Measurements from ENCODE around the gene PRIM1. TPM values are rescaled to one million over a fixed set of nuclear protein-coding genes. Genes with fewer than 3 reads are reported as not detected.
"Not testable (repeated sequence)": the region's sequence is repeated elsewhere in the genome, so short reads cannot be mapped to it uniquely, and the experiment has no call there.

The PRIM1 gene
- total and polyA plus RNA-seq, 2 donors = 6.2 to 23.2 TPM

GRCh38 chr12:56775638-56776037, 23.5 kb upstream of the PRIM1 start:
- DNase-seq (ENCODE audit: extremely low spot score) = no peak
- no peaks in the 10 kb centered on the region for H3K4me1 ChIP-seq (ENCODE audit: insufficient read depth)
- no peaks in the 10 kb centered on the region for H3K36me3 ChIP-seq (ENCODE audit: insufficient read depth)
- H3K27ac ChIP-seq (ENCODE audit: low read depth) = no peak overlapping the region
- 70% methylated on average over 6 of the region's 6 CpGs for WGBS
- no peak overlapping the region for H3K4me3 ChIP-seq (ENCODE audit: low read depth, low read length)

GRCh38 chr12:56773113-56773512, 21.0 kb upstream of the PRIM1 start:
- WGBS = 68% methylated on average over 2 of the region's 2 CpGs
- Histone ChIP-seq H3K27ac (ENCODE audit: low read depth) (no peak overlapping the region), H3K4me1 (ENCODE audit: insufficient read depth) (no peaks in the 10 kb centered on the region), H3K4me3 (ENCODE audit: low read depth, low read length) (no peak overlapping the region), H3K36me3 (ENCODE audit: insufficient read depth) (no peaks in the 10 kb centered on the region)
- no peak for DNase-seq (ENCODE audit: extremely low spot score)

- H3K4me1 ChIP-seq (ENCODE audit: insufficient read depth) = no peaks in the 10 kb centered on the region
- WGBS = 96% methylated on average over 5 of the region's 5 CpGs
Observed at GRCh38 chr12:56772625-56773024, 20.5 kb upstream of the PRIM1 start.

GRCh38 chr12:56769868-56770267, 17.7 kb upstream of the PRIM1 start:
- no peaks in the 10 kb centered on the region for H3K4me1 ChIP-seq (ENCODE audit: insufficient read depth)
- H3K4me3 ChIP-seq (ENCODE audit: low read depth, low read length) = no peak overlapping the region
- no peak overlapping the region for H3K27ac ChIP-seq (ENCODE audit: low read depth)
- 79% methylated on average over 3 of the region's 3 CpGs for WGBS
- H3K36me3 ChIP-seq (ENCODE audit: insufficient read depth) = no peaks in the 10 kb centered on the region
- no peak for DNase-seq (ENCODE audit: extremely low spot score)

More at GRCh38 chr12:56772625-56773024, 20.5 kb upstream of the PRIM1 start:
- H3K4me3 ChIP-seq (ENCODE audit: low read depth, low read length) = no peak overlapping the region
- no peak overlapping the region for H3K27ac ChIP-seq (ENCODE audit: low read depth)
- no peak for DNase-seq (ENCODE audit: extremely low spot score)
- no peaks in the 10 kb centered on the region for H3K36me3 ChIP-seq (ENCODE audit: insufficient read depth)

GRCh38 chr12:56768424-56768823, 16.3 kb upstream of the PRIM1 start:
- Histone ChIP-seq H3K27ac (ENCODE audit: low read depth) (no peak overlapping the region), H3K36me3 (ENCODE audit: insufficient read depth) (no peaks in the 10 kb centered on the region), H3K4me1 (ENCODE audit: insufficient read depth) (no peaks in the 10 kb centered on the region), H3K4me3 (ENCODE audit: low read depth, low read length) (no peak overlapping the region)
- WGBS = 79% methylated on average over 5 of the region's 5 CpGs
- no peak for DNase-seq (ENCODE audit: extremely low spot score)

- H3K4me1 ChIP-seq (ENCODE audit: insufficient read depth) = no peaks in the 10 kb centered on the region
- no peak for DNase-seq (ENCODE audit: extremely low spot score)
- 80% methylated on average over 6 of the region's 6 CpGs for WGBS
- no peaks in the 10 kb centered on the region for H3K36me3 ChIP-seq (ENCODE audit: insufficient read depth)
- no peak overlapping the region for H3K4me3 ChIP-seq (ENCODE audit: low read depth, low read length)
- no peak overlapping the region for H3K27ac ChIP-seq (ENCODE audit: low read depth)
Observed at GRCh38 chr12:56766535-56766934, 14.4 kb upstream of the PRIM1 start.

GRCh38 chr12:56763753-56764657, 11.9 kb upstream of the PRIM1 start:
- Histone ChIP-seq H3K27ac (ENCODE audit: low read depth) (no peak overlapping the region), H3K4me3 (ENCODE audit: low read depth, low read length) (peak overlapping the region; percentile 37), H3K4me1 (ENCODE audit: insufficient read depth) (no peaks in the 10 kb centered on the region), H3K36me3 (ENCODE audit: insufficient read depth) (no peaks in the 10 kb centered on the region)
- WGBS = 51% methylated on average over 5 of the region's 5 CpGs
- DNase-seq (ENCODE audit: extremely low spot score) = no peak

- no peaks in the 10 kb centered on the region for H3K36me3 ChIP-seq (ENCODE audit: insufficient read depth)
- no peak overlapping the region for H3K4me3 ChIP-seq (ENCODE audit: low read depth, low read length)
- no peak overlapping the region for H3K27ac ChIP-seq (ENCODE audit: low read depth)
- DNase-seq (ENCODE audit: extremely low spot score) = no peak
- WGBS = 55% methylated on average over 2 of the region's 2 CpGs
- H3K4me1 ChIP-seq (ENCODE audit: insufficient read depth) = no peaks in the 10 kb centered on the region
Observed at GRCh38 chr12:56761812-56762211, 9.7 kb upstream of the PRIM1 start.

- Histone ChIP-seq H3K36me3 (ENCODE audit: insufficient read depth) (no peaks in the 10 kb centered on the region), H3K4me3 (ENCODE audit: low read depth, low read length) (no peak overlapping the region), H3K4me1 (ENCODE audit: insufficient read depth) (no peaks in the 10 kb centered on the region), H3K27ac (ENCODE audit: low read depth) (no peak overlapping the region)
- DNase-seq (ENCODE audit: extremely low spot score) = no peak
- WGBS = 79% methylated on average over 7 of the region's 7 CpGs
Observed at GRCh38 chr12:56760460-56760859, 8.3 kb upstream of the PRIM1 start.

- H3K36me3 ChIP-seq (ENCODE audit: insufficient read depth) = no peaks in the 10 kb centered on the region
- no peaks in the 10 kb centered on the region for H3K4me1 ChIP-seq (ENCODE audit: insufficient read depth)
- 33% methylated on average over 6 of the region's 6 CpGs for WGBS
- DNase-seq (ENCODE audit: extremely low spot score) = no peak
- no peak overlapping the region for H3K27ac ChIP-seq (ENCODE audit: low read depth)
- H3K4me3 ChIP-seq (ENCODE audit: low read depth, low read length) = no peak overlapping the region
Observed at GRCh38 chr12:56759263-56759908, 7.3 kb upstream of the PRIM1 start.

GRCh38 chr12:56758728-56759262, 6.7 kb upstream of the PRIM1 start:
- H3K4me1 ChIP-seq (ENCODE audit: insufficient read depth) = no peaks in the 10 kb centered on the region
- 90% methylated on average over 3 of the region's 3 CpGs for WGBS

GRCh38 chr12:56757971-56758370, 5.8 kb upstream of the PRIM1 start:
- not testable (repeated sequence) for H3K36me3 ChIP-seq (ENCODE audit: insufficient read depth); H3K4me1 ChIP-seq (ENCODE audit: insufficient read depth); DNase-seq (ENCODE audit: extremely low spot score); H3K27ac ChIP-seq (ENCODE audit: low read depth); H3K4me3 ChIP-seq (ENCODE audit: low read depth, low read length)
- WGBS = 96% methylated on average over 1 of the region's 1 CpG

More at GRCh38 chr12:56758728-56759262, 6.7 kb upstream of the PRIM1 start:
- Histone ChIP-seq H3K36me3 (ENCODE audit: insufficient read depth) (no peaks in the 10 kb centered on the region), H3K4me3 (ENCODE audit: low read depth, low read length) (no peak overlapping the region), H3K27ac (ENCODE audit: low read depth) (no peak overlapping the region)
- no peak for DNase-seq (ENCODE audit: extremely low spot score)

GRCh38 chr12:56753566-56753965, 1.4 kb upstream of the PRIM1 start:
- 96% methylated on average over 1 of the region's 1 CpG for WGBS
- no peak for DNase-seq (ENCODE audit: extremely low spot score)

GRCh38 chr12:56750596-56750995, 1.5 kb downstream of the PRIM1 start:
- H3K4me3 ChIP-seq (ENCODE audit: low read depth, low read length); H3K27ac ChIP-seq (ENCODE audit: low read depth); DNase-seq (ENCODE audit: extremely low spot score); H3K36me3 ChIP-seq (ENCODE audit: insufficient read depth); H3K4me1 ChIP-seq (ENCODE audit: insufficient read depth): not testable (repeated sequence)
- WGBS = 83% methylated on average over 13 of the region's 13 CpGs

More at GRCh38 chr12:56753566-56753965, 1.4 kb upstream of the PRIM1 start:
- Histone ChIP-seq H3K36me3 (ENCODE audit: insufficient read depth) (peaks cover 2% of the 10 kb centered on the region), H3K4me1 (ENCODE audit: insufficient read depth) (no peaks in the 10 kb centered on the region), H3K4me3 (ENCODE audit: low read depth, low read length) (no peak overlapping the region), H3K27ac (ENCODE audit: low read depth) (no peak overlapping the region)

Data from urinary bladder (tissue), 4 donors.